Brain microvascular endothelial cell (primary cell): Measurements from ENCODE around the gene BTBD6.

Experiments used
- DNase-seq: peaks from one replicate; pipeline ENCODE4 v3.0.0-alpha.2; 2020
- H3K27ac ChIP-seq: fragments of 250-450 bp; sonication (Bioruptor Pico); 2 replicates; pipeline ENCODE4 v1.5.1; 2020; ENCODE audit warnings: mild to moderate bottlenecking, moderate library complexity
- H3K27me3 ChIP-seq: fragments of 250-450 bp; sonication (Bioruptor Pico); replicated peaks from 2 replicates; pipeline ENCODE4 v1.5.1; 2020; ENCODE audit warnings: mild to moderate bottlenecking
- H3K36me3 ChIP-seq: fragments of 250-450 bp; sonication (Bioruptor Pico); replicated peaks from 2 replicates; pipeline ENCODE4 v1.5.1; 2020; ENCODE audit warnings: mild to moderate bottlenecking
- H3K4me3 ChIP-seq: 2 replicates; pipeline ENCODE4 v1.5.1; 2011; ENCODE audit warnings: low read depth, mild to moderate bottlenecking, control low read depth, low read length, moderate library complexity
- CTCF ChIP-seq: IDR thresholded peaks from 2 replicates; pipeline ENCODE4 v1.5.1; 2011; ENCODE audit warnings: low read depth, mild to moderate bottlenecking, moderate library complexity, low read length, control low read depth, inconsistent platforms; ENCODE audit errors: missing control alignments
- in situ Hi-C: cut with HindIII; loops from 2 replicates; pipeline ENCODE4 v1.10.0; 2017; ENCODE audit warnings: low sequenced_read_pairs, low pct_ligation_motif_present

The BTBD6 gene

GRCh38 chr14:105201156-105201924 is 47.0 kb upstream of the BTBD6 start:
- in situ Hi-C loops: no loop called here
- Histone ChIP-seq H3K36me3 (no peaks in the 10 kb centered on the region), H3K27ac (no peak overlapping the region), H3K27me3 (no peaks in the 10 kb centered on the region), H3K4me3 (no peak overlapping the region)
- TF ChIP-seq CTCF: peak; percentile 23
- DNase-seq: no peak

DNA sequence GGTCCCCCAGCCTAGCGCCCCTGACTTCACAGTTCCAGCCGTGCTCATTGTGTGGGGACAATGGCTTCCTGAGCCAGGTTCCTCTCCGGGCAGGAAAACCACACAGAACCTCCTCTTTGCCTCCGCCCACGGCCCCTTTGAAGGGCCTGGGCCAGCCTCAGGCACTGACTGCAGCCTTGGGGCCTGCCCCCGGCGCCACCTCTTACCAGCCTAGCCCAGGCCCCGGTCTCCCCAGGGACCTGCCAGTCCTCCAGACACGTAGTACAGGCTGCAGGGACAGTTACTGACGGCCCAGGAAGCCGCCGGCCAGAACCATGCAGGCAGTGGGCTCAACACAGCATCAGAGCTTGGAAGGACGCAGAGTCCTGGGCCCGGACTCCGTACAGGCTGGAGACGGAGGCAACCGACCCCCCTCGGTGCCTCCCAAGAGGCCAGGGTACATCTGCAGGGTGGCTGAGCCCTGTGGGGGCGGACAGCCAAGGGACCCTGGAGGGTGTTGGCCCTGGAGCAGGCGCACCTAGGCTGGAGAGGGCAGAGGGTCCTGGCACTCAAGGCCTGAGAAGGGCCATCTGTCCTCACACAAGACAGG is 46.3 kb upstream of the BTBD6 start:
- H3K27me3 ChIP-seq: no peaks in the 10 kb centered on the region
- TF ChIP-seq CTCF: no peak
- in situ Hi-C loops: no loop called here
- no peaks in the 10 kb centered on the region for H3K36me3 ChIP-seq
- no peak for DNase-seq
- no peak overlapping the region for H3K4me3 ChIP-seq
- H3K27ac ChIP-seq: no peak overlapping the region

DNA sequence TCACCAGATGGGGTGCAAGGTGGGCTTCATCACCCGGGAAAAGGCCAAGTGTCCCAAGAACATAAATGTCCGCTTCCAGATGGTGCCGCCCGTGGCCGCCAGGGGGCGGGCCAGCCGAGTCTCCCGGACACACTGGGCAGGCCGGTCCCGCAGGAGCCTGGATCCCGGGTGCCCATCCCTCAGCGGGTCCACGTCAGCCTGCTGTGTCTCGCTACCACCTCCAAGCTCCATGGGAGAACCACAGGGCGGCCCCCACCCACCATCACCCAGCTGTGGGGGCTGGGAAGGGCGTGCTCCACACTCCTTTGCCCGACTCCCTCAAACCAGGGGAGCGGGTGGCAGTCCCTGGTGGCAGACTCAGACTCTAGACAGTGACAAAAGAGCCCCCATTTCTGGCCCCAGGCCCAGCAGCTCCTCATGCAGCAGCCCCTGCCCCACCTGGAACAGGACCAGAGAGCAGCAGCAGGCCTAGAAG is 45.2 kb upstream of the BTBD6 start:
- TF ChIP-seq CTCF: peak; percentile 91
- DNase-seq: peak; percentile 56
- no peaks in the 10 kb centered on the region for H3K27me3 ChIP-seq
- no peak overlapping the region for H3K4me3 ChIP-seq
- in situ Hi-C loops: no loop called here
- H3K27ac ChIP-seq: no peak overlapping the region
- no peaks in the 10 kb centered on the region for H3K36me3 ChIP-seq

- H3K27me3 ChIP-seq: no peaks in the 10 kb centered on the region
These were observed 44.6 kb upstream of the BTBD6 start for GRCh38 chr14:105203701-105204100.

DNA sequence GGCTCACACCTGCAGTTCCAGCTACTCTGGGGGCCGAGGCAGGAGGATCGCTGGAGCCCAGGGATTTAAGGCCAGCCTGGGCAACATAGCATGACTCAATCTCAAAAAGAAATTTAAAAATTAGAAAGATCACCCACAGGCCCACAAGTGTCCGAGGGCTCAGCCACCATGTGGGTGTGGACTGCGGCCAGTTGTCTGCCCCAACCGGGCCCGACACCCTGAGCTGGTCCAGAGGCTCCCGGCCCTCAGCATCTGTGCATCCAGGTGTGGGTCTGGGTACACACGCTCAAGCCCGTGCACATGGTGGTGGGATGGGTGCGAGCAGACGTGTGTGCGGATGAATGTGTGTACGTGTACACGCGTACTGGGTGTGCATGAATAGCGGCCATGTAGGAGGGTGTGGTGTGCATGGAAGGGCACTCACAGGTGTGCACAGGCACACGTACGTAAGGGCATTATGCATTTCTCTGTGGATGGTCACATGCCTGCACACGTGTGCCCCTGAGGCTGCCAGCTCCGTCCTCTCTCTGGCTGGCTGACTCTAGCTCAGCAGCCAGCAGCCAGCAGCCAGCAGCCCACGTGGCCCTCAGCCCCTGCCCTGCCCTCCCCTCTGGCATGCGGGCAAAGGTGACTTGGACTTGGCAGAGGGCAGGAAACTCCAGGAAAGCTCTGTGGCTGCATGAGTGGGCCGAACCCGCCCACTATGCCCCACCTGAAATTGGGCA is 44.0 kb upstream of the BTBD6 start:
- no peak overlapping the region for H3K27ac ChIP-seq
- in situ Hi-C loops: no loop called here
- no peak for DNase-seq
- H3K36me3 ChIP-seq: peaks cover 2% of the 10 kb centered on the region
- TF ChIP-seq CTCF: no peak
- no peak overlapping the region for H3K4me3 ChIP-seq
- H3K27me3 ChIP-seq: no peaks in the 10 kb centered on the region

More at GRCh38 chr14:105203701-105204100, 44.6 kb upstream of the BTBD6 start:
- no peak overlapping the region for H3K4me3 ChIP-seq
- no peak for DNase-seq
- in situ Hi-C loops: no loop called here
- no peak for TF ChIP-seq CTCF
- no peak overlapping the region for H3K27ac ChIP-seq
- H3K36me3 ChIP-seq: no peaks in the 10 kb centered on the region
